HG03354 (cell line): ENCODE data around the gene CDNF.
"Not testable (repeated sequence)": the region's sequence is repeated elsewhere in the genome, so short reads cannot be mapped to it uniquely, and the experiment has no call there.

Experiments
- ATAC-seq: cut with Tn5 transposase; IDR thresholded peaks from one replicate; pipeline ENCODE4 v1.9.1; 2021; ENCODE audit warnings: mild to moderate bottlenecking; ENCODE audit not compliant: unreplicated experiment, poor library complexity, severe bottlenecking

The CDNF gene

DNA sequence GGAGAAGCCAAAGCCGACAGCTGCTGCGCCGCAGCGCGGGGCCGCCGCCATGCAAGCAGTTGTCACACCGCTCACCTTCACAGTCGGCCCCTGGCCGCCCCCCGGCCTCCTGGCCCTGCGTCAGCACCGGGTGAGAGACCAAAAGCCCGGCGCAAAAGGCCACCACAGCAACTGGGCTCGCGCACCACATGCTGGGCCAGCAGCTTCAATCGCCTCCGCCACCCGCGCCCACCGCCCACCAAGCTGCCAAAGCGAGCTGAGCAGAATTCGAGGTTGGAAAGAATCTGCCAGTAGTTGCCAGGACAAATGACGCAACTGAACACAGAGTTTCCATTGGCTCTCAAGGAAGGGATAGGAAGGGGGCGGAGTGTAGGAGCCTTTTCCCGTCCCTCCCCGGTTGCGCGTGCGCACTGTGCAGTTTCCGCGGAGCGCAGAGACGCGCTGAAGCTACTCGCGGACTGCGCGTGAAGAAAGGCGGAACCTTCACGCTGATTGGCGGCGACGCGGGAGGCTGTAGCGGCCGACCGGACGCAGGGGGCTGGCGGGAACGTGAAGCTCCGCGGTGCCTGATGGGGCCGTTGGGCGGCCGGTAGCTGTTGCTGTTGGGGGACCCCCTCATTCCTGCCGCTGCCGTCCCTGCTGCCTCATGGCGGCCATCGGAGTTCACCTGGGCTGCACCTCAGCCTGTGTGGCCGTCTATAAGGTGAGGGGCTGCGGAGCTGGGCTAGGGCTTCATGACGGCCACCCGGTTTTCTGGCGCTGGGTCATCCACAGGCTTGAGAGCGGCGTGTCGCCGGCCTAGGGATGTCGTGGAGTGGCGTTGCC, at the start of gene CDNF, which contains the start of the genes HSPA14 and MSANTD7:
TSS of gene CDNF (minus strand) at position 281 of the 825 bp plus-strand sequence. CDS start at position 190, 91 bp downstream.
TSS of gene HSPA14 (plus strand) at position 550 of the 825 bp plus-strand sequence. CDS start at position 647, 97 bp downstream.
TSS of gene MSANTD7 (plus strand) at position 550 of the 825 bp plus-strand sequence. CDS start 3,979 bp downstream, outside the sequence.
- ATAC-seq, result peak; percentile 97

GRCh38 chr10:14884082-14884481, 46.2 kb upstream of the CDNF start:
- ATAC-seq, result no peak

GRCh38 chr10:14880229-14880628, 42.4 kb upstream of the CDNF start:
- no peak for ATAC-seq

- no peak for ATAC-seq
These were observed 42.0 kb upstream of the CDNF start for GRCh38 chr10:14879928-14880193.

DNA sequence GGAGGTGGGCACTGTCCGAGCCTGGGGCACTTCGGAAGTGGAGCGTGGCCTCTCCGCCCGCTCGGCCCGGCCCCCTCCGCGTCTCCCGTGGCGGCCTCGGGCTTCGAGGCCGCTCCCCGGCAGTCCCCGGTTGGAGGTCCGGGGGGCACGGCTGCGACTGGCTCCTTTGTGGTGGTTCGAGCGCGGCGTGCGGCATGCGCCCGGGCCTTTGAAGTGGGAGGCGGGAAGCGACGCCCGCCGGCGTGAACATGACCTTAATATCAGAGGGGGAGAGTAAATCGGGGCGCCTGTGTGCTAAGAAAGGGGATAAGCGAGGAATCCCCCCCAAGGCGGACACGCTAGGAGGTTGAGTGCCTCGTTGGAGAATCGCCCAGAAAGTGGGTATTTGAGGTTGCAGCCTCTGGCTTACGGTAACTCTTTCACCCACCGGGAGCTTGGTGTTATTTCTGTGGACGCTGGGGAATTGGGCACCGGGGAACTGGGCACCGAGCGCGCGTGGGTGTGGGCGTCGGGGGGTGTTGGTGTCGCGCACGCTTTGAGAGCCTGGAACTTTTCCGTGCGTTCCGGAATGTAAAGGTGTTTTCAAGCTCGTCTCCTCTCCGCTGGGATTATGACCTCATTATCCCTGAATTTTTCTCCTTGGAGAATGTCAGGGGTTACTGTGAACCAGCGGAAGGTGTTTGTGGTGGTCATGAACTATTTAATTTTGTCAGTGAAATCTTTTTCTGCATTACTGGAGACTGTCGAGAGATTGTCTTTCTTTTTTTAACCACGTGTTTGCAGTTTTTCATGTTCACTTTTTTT, 41.5 kb upstream of the CDNF start:
- peak; percentile 27 for ATAC-seq

GRCh38 chr10:14878266-14879123, 40.7 kb upstream of the CDNF start, which contains the start of gene SUV39H2:
Gene SUV39H2 (plus strand): TSS chr10:14878866. CDS start chr10:14878889, 23 bp downstream.
- ATAC-seq, result peak; percentile 93

DNA sequence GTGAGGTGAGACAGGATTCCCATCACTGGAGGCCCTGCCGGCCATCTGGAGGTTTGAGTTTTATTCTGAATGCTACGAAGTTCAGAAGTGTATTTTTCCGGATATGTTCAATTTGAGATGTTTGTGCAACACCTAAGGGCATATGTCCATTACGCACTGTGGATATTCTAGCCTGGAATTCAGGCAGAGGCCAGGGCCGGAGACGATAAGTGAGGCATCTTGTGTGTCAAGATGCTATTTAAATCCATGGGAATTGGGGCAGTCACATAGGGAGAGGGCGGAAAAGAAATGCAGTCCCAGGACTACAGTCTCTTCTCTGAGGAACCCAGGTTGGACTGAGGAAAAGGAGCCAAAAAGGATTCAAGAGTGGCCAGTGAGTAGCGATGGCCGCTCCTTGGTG, 38.9 kb upstream of the CDNF start:
- no peak for ATAC-seq

DNA sequence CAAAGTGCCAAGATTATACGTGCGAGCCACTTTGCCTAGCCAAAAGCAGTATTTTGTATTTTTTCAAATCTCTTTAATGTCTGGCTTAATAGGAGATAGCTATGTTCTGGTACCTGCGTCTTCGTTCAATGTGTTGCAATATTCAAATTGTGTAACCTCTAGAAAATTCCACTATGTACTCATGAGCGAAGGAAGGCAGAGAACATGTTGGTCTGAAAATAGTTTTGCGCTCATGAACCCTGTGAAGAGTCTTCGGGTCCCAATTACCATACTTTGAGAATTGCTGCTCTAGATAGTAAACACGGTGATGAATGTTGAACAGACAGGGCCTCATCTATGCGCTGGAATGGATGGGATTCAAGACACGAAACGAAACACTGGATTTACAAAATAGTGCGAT, 38.1 kb upstream of the CDNF start:
- ATAC-seq, result no peak

DNA sequence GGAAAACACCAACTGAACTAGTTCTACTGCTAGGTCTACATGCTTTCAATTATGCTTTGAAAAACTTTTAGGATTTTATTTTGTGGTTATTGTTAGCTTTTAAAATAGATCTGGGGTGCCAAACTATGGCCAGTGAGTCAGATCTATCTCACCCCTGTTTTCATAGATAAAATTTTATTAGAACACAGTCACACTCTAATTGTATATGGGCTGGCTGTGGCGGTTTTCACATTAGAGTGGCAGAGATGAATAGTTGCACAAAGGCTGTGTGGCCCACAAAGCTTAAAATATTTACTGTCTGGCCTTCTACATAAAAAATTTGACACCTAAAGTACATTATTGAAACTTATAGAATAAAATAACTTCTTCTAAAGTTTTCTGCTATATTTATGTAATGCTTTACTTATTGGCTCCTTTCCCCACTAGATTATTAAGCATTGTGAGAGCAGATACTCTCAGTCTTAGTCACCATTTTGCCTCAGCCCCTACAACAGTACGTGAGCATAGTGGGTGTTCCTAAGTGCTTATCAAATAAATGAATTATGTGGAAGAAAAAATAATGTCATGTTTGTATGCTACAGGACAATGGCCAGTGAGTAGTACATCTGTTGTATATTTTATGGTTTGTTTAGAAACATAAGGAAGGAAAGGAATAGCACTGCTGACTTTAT, 35.4 kb upstream of the CDNF start:
- ATAC-seq, result peak; percentile 57

DNA sequence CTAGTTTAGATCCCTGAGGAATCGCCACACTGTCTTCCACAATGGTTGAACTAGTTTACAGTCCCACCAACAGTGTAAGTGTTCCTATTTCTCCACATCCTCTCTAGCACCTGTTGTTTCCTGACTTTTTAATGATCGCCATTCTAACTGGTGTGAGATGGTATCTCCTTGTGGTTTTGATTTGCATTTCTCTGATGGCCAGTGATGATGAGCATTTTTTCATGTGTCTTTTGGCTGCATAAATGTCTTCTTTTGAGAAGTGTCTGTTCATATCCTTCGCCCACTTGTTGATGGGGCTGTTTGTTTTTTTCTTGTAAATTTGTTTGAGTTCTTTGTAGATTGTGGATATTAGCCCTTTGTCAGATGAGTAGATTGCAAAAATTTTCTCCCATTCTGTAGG, 27.0 kb upstream of the CDNF start:
- not testable (repeated sequence) for ATAC-seq

DNA sequence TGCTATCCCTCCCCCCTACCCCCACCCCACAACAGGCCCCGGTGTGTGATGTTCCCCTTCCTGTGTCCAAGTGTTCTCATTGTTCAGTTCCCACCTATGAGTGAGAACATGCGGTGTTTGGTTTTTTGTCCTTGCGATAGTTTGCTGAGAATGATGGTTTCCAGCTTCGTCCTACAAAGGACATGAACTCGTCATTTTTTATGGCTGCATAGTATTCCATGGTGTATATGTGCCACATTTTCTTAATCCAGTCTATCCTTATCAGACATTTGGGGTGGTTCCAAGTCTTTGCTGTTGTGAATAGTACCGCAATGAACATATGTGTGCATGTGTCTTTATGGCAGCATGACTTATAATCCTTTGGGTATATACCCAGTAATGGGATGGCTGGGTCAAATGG, 26.6 kb upstream of the CDNF start:
- not testable (repeated sequence) for ATAC-seq

GRCh38 chr10:14860791-14861190, 23.0 kb upstream of the CDNF start:
- ATAC-seq, result no peak

DNA sequence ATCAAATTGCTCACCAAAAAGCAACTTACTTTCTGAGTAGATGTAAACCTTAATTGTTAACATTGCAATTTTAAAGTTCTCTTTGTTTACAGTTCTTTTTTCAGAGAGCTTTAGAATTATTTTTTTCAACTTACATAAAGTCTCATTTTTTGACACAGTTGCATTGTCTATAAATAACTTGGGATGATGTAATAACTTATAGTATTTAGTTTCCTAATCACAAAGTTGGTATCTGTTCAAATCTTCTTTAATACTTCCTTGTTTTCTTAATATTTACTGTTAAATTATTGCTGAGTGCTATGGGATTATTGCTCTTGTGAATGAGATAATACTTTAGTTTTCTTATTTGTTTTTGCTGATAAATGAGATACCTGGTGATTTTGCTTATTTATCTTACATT, 21.9 kb upstream of the CDNF start:
- ATAC-seq, result no peak

DNA sequence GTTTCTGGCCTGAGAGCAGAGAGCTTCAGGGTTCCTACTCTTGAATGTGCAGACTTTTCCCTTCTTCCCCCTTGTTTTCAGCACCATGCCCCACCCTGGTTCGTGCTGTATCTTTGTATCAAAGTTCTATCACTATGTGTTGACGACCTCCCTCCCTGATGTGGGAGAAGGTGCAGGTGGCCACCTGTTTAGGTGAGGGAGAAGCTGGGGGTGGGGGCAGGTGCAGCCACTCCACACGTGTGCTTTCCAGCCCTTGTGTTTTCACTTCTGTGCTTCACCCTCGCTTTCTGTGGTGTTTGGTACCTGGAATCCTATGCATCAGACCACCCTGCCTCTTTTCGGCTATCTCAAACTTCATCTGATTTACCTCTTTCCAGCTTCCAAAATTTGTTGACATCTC, 21.2 kb upstream of the CDNF start:
- no peak for ATAC-seq

- ATAC-seq, result no peak
These were observed 20.6 kb upstream of the CDNF start for GRCh38 chr10:14858338-14858960.

DNA sequence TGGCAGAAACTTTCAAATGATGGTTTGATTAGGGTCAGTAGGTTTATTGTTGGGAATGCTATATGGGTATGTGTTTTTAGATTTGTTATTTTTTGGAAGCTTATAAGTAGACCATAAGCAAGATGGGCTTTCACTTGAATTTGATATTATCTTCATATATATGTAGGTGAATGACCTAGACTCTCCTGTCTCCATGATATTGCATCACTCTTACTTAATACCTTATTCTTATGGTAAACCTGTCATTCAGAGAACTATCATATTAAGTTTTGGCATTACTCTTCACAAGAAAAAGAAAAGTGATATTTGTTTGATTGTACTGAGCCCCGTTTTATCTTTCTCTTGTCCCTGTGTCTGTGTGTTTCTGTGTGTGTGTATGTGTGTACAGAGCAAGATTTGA, 17.6 kb upstream of the CDNF start:
- no peak for ATAC-seq

- ATAC-seq, result no peak
These were observed 14.4 kb upstream of the CDNF start for GRCh38 chr10:14852236-14852635.

GRCh38 chr10:14844948-14845347, 7.1 kb upstream of the CDNF start:
- no peak for ATAC-seq
